Measurements from ENCODE around the gene LLPH.

Gene LLPH

DNA sequence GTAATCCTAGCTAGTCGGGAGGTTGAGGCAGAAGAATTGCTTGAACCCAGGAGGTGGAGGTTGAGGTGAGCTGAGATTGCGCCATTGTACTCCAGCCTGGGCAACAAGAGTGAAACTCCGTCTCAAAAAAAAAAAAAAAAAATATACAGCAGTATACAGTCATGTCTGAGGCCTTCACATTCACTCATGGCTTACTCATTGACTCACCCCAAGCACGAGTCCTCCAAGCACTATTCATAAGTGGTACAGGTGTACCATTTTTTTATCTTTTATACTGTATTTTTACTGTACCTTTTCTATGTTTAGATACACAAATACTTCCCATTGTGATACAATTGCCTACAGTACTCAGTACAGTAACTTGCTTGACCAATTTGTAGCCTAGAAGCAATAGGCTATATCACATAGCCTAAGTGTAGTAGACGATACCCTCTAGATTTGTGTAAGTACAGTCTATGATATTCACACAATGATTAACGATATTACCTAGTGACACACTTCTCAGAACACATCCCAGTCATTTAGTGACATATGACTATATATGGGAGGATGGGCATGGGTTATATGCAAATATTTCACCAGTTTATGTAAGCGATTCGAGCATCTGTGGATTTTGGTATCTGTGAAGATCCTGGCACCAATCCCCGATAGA is 12.2 kb downstream of the LLPH start:
- Histone ChIP-seq H3K27ac (ENCODE audit: extremely low read depth, low read depth, low read length) (no peak overlapping the region), H3K4me1 (ENCODE audit: control insufficient read depth, insufficient read depth, low read length) (no peaks in the 10 kb centered on the region), H3K36me3 (ENCODE audit: control insufficient read depth in 2 of 2, insufficient read depth in 1 of 2, low read length in 2 of 2) (peaks cover 19 to 30% of the 10 kb centered on the region in 2 experiments), H3K9me3 (ENCODE audit: control insufficient read depth, insufficient read depth, low read depth, low read length) (no peaks in the 10 kb centered on the region), H3K4me3 (ENCODE audit: low read depth, low read length) (no peak overlapping the region)
- ChIA-PET POLR2A (interaction anchor here (2.0 kb wide), 1 partner anchor 12 kb away, joined by 4 read pairs; the partner anchor contains the start of gene LLPH), CTCF (interaction anchor here (0.6 to 3.3 kb wide), 3 partner anchors 11 to 1316 kb away, joined by 3 to 15 read pairs (median 3); no protein-coding TSS in a partner anchor)
- TF ChIP-seq ZNF140 (tag by site-specific recombination; IDR thresholded peaks at IDR 0.05) (no peak), ZBTB48 (tag by site-specific recombination; IDR thresholded peaks at IDR 0.05) (no peak), ZFP69B (tag by site-specific recombination; IDR thresholded peaks at IDR 0.05) (no peak), GLI4 (tag by site-specific recombination; IDR thresholded peaks at IDR 0.05) (no peak), ZNF785 (tag by site-specific recombination; IDR thresholded peaks at IDR 0.05) (no peak), BCL11A (tag by site-specific recombination; IDR thresholded peaks at IDR 0.05; ENCODE audit: low read depth) (no peak), ZIC2 (tag by site-specific recombination; IDR thresholded peaks at IDR 0.05) (no peak), ZNF843 (tag by site-specific recombination; IDR thresholded peaks at IDR 0.05) (no peak), ZNF510 (tag by site-specific recombination; IDR thresholded peaks at IDR 0.05; ENCODE audit: insufficient replicate concordance) (no peak), ZNF473 (tag by site-specific recombination; IDR thresholded peaks at IDR 0.05) (no peak), GLIS1 (tag by site-specific recombination; IDR thresholded peaks at IDR 0.05) (no peak)
- TF ChIP-seq, protein P1, sequence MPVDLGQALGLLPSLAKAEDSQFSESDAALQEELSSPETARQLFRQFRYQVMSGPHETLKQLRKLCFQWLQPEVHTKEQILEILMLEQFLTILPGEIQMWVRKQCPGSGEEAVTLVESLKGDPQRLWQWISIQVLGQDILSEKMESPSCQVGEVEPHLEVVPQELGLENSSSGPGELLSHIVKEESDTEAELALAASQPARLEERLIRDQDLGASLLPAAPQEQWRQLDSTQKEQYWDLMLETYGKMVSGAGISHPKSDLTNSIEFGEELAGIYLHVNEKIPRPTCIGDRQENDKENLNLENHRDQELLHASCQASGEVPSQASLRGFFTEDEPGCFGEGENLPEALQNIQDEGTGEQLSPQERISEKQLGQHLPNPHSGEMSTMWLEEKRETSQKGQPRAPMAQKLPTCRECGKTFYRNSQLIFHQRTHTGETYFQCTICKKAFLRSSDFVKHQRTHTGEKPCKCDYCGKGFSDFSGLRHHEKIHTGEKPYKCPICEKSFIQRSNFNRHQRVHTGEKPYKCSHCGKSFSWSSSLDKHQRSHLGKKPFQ (tag by site-specific recombination; IDR thresholded peaks at IDR 0.05) = no peak
- TF ChIP-seq, protein P2, sequence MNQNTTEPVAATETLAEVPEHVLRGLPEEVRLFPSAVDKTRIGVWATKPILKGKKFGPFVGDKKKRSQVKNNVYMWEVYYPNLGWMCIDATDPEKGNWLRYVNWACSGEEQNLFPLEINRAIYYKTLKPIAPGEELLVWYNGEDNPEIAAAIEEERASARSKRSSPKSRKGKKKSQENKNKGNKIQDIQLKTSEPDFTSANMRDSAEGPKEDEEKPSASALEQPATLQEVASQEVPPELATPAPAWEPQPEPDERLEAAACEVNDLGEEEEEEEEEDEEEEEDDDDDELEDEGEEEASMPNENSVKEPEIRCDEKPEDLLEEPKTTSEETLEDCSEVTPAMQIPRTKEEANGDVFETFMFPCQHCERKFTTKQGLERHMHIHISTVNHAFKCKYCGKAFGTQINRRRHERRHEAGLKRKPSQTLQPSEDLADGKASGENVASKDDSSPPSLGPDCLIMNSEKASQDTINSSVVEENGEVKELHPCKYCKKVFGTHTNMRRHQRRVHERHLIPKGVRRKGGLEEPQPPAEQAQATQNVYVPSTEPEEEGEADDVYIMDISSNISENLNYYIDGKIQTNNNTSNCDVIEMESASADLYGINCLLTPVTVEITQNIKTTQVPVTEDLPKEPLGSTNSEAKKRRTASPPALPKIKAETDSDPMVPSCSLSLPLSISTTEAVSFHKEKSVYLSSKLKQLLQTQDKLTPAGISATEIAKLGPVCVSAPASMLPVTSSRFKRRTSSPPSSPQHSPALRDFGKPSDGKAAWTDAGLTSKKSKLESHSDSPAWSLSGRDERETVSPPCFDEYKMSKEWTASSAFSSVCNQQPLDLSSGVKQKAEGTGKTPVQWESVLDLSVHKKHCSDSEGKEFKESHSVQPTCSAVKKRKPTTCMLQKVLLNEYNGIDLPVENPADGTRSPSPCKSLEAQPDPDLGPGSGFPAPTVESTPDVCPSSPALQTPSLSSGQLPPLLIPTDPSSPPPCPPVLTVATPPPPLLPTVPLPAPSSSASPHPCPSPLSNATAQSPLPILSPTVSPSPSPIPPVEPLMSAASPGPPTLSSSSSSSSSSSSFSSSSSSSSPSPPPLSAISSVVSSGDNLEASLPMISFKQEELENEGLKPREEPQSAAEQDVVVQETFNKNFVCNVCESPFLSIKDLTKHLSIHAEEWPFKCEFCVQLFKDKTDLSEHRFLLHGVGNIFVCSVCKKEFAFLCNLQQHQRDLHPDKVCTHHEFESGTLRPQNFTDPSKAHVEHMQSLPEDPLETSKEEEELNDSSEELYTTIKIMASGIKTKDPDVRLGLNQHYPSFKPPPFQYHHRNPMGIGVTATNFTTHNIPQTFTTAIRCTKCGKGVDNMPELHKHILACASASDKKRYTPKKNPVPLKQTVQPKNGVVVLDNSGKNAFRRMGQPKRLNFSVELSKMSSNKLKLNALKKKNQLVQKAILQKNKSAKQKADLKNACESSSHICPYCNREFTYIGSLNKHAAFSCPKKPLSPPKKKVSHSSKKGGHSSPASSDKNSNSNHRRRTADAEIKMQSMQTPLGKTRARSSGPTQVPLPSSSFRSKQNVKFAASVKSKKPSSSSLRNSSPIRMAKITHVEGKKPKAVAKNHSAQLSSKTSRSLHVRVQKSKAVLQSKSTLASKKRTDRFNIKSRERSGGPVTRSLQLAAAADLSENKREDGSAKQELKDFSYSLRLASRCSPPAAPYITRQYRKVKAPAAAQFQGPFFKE (tag by site-specific recombination; IDR thresholded peaks at IDR 0.05; ENCODE audit: borderline replicate concordance) = no peak
- TF ChIP-seq, protein P3, sequence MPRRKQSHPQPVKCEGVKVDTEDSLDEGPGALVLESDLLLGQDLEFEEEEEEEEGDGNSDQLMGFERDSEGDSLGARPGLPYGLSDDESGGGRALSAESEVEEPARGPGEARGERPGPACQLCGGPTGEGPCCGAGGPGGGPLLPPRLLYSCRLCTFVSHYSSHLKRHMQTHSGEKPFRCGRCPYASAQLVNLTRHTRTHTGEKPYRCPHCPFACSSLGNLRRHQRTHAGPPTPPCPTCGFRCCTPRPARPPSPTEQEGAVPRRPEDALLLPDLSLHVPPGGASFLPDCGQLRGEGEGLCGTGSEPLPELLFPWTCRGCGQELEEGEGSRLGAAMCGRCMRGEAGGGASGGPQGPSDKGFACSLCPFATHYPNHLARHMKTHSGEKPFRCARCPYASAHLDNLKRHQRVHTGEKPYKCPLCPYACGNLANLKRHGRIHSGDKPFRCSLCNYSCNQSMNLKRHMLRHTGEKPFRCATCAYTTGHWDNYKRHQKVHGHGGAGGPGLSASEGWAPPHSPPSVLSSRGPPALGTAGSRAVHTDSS (tag by site-specific recombination; IDR thresholded peaks at IDR 0.05) = no peak
- TF ChIP-seq, protein P4, sequence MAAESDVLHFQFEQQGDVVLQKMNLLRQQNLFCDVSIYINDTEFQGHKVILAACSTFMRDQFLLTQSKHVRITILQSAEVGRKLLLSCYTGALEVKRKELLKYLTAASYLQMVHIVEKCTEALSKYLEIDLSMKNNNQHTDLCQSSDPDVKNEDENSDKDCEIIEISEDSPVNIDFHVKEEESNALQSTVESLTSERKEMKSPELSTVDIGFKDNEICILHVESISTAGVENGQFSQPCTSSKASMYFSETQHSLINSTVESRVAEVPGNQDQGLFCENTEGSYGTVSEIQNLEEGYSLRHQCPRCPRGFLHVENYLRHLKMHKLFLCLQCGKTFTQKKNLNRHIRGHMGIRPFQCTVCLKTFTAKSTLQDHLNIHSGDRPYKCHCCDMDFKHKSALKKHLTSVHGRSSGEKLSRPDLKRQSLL (tag by site-specific recombination; IDR thresholded peaks at IDR 0.05) = no peak
- TF ChIP-seq, protein P5, sequence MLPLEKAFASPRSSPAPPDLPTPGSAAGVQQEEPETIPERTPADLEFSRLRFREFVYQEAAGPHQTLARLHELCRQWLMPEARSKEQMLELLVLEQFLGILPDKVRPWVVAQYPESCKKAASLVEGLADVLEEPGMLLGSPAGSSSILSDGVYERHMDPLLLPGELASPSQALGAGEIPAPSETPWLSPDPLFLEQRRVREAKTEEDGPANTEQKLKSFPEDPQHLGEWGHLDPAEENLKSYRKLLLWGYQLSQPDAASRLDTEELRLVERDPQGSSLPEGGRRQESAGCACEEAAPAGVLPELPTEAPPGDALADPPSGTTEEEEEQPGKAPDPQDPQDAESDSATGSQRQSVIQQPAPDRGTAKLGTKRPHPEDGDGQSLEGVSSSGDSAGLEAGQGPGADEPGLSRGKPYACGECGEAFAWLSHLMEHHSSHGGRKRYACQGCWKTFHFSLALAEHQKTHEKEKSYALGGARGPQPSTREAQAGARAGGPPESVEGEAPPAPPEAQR (tag by site-specific recombination; IDR thresholded peaks at IDR 0.05) = no peak
